Kasumi-1 (cell line): ENCODE data around the gene PRADC1.

Experiments used
- DNase-seq, 2 experiments: peaks; one replicate each; lab custom pipeline; 2025; lab: John Stamatoyannopoulos, UW

PRADC1 gene

GRCh38 chr2:73235315-73236028, 2.4 kb upstream of the PRADC1 start:
- DNase-seq = no peak

DNA sequence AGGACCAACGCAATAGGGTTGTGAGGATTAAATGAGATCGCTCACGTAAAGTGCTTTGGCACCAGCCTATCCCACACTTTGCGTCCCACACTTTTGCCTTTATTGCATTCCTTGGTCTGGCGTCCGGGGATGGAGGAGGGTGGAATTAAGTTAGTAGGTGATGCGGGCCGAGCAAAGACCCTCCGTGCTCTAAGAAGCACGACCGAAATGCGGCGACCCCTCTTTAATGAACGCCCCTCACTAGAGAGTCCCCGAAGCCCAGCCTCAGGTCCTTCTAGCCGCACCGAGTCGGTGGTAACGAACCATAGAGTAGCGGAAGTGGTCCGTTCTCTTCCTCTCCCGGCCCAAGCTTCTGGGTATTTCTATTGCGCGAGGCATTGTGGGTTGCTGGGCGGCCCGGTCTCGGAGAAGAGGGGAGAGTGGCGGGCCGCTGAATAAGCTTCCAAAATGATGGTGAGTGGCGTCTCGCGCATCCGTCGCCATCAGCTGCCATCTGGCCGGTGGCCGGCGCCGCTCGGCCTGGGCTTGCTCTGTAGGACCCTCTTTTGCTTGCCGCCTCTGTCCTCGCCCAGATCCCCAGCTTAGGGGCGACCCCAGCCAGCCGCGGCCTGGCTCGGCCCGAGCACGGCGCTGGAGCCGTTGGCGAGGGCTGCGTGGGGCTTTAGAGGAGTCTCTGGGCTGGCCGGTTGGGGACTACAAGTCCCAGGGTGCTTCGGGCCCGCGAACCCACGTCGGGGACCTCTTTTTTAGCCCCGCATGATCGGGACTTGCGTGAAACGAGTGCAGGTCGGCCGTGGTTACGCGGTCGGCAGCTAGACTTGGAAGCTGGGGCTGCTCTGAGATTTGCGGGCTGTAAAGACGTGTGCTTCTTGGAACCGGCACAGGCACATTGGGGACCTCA, 1.1 kb upstream of the PRADC1 start, which contains the start of gene CCT7:
TSS of gene CCT7 (plus strand) at position 377 of the 901 bp plus-strand sequence. CDS start at position 448, 71 bp downstream.
- DNase-seq = peak; percentile 91 to 93

- DNase-seq = peak; percentile 24 to 25
Measured at GRCh38 chr2:73232403-73233153, 461 bp downstream of the PRADC1 start.

- DNase-seq = no peak
Measured at GRCh38 chr2:73228631-73229030, 4.4 kb downstream of the PRADC1 start.

GRCh38 chr2:73227086-73227485, 6.0 kb downstream of the PRADC1 start:
- no peak for DNase-seq

- DNase-seq = peak; percentile 22 to 44
Measured at GRCh38 chr2:73225513-73226360, 7.3 kb downstream of the PRADC1 start.

- DNase-seq = no peak
Measured at GRCh38 chr2:73223821-73224220, 9.2 kb downstream of the PRADC1 start.

- no peak for DNase-seq
Measured at GRCh38 chr2:73218298-73218697, 14.7 kb downstream of the PRADC1 start.

DNA sequence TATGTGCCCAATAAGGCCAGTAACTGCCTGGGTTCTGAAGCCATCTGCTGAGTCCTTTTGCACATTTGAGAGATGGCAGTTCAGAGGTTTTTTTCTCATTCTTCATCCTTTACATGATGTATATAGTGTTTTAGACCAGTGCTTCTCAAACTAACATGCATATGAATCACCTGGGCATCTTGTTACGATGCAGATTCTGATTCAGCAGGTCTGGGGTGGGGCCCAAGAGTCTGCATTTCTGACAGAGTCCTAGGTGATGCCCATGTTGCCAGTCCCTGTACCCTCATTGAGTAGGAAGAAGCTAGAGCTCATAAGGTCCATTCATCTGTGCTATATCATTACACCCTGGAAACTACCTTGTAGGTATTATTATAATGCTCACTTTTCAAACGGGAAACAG, 15.2 kb downstream of the PRADC1 start:
- DNase-seq = no peak

- no peak for DNase-seq
Measured at GRCh38 chr2:73217160-73217559, 15.9 kb downstream of the PRADC1 start.

DNA sequence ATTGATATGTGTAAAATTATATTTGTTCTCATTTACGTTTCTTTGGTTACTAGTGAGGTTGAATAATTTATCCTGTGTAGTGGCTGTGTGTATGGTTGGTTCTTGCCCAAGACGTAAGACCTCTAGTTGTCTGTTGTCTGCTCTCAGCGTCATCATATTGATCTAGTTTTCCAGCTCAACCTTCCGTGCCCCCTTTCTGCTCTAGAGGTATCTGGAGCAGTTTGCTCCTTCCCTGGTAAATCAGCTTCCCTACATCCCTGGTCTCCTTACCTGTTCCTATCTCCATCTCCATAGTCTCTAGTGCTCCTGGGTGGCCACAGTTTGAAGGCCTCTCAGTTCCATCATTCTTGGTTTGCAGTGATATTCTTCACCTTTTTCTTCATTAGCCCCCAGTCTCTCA, 17.8 kb downstream of the PRADC1 start:
- DNase-seq = no peak

DNA sequence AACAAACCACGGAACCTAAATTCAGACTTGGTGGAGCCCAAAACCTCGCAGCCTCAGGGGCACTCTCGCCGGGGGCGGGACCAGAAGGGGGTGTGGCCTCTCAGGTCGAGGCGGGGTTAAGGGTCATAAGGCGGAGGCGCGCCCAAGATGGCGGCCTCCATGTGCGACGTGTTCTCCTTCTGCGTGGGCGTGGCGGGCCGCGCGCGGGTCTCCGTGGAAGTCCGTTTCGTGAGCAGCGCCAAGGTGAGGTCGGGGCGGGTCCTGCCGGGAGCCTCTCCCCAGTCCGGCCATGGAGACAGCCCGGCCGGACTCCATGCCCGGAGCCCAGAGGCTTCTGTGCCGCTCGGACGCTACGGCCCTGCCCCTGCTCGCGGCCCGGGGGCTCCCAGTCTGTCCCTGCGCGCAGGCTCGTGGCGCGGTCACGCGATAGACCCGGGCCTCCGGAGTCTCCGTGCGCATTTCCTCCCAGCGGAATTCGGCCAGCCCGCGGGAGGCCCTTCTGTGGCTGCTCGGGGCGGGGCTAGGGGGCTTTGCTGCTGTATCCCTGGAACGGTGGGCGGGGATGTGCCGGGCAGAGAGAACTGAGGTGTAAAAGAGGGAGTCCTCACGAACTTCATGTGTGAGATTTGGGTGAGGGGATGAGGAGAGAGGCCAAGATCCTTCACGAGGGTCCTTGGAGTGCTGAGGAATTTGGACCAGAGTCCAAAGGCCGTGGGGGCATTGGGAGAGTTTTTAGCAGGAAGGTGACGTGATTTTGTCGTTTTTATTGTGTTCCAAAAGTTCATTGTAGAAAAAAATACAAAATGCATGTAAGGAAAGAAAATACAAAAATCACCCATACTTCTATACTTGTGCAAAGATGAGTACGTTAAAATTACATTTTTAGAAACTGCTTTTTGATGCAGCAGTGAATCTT, 18.7 kb downstream of the PRADC1 start, which contains the start of gene SMYD5:
TSS of gene SMYD5 (plus strand) at position 126 of the 916 bp plus-strand sequence. CDS start at position 148, 22 bp downstream.
- peak; percentile 81 to 82 for DNase-seq

DNA sequence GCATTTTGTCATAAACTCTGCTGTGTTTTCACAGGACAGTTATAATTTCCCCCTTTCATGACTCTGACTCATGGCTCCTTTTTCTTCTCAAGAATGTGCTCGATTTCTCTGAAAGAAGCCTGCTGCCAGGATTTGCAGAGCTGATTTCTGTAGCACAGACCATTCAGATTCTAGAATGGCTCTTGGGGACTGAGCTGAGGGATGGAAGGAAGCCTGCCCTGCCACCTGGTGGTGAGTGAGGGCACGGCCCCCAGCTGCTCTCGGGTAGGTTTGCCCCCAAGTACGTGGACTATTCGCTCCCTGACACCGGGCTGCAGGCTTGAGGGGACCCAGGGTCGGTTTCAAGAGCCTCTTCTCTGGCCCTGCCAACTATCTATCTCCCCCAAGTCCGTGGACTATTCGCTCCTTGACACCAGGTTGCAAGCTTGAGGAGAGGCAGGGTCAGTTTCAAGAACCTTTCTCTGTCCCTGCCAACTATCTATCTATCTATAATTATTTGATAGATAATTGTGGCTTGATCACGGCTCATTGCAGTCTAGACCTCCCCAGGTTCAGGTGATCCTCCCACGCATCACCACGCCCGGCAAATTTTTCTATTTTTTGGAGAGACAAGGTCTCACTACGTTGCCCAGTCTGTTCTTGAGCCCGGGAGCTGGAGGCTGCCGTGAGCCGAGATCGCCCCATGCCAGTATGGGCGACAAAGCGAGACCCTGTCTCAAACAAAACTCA, 20.4 kb downstream of the PRADC1 start:
- DNase-seq = peak; percentile 74 to 82

DNA sequence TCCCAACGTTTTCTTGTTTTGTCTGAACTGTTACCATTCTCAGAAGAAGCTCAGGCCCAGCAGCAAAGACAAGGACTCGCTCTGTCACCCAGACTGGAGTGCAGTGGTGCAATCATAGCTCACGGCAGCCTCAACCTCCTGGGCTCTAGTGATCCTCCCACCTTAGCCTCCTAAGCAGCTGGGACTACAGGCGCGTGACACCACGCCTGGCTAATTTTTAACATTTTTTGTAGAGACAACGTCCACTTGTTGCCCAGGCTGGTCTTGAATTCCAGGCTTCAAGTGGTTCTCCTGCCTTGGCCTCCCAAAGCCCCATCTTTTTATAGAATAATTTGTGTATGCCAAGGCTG, 21.0 kb downstream of the PRADC1 start:
- no peak for DNase-seq

DNA sequence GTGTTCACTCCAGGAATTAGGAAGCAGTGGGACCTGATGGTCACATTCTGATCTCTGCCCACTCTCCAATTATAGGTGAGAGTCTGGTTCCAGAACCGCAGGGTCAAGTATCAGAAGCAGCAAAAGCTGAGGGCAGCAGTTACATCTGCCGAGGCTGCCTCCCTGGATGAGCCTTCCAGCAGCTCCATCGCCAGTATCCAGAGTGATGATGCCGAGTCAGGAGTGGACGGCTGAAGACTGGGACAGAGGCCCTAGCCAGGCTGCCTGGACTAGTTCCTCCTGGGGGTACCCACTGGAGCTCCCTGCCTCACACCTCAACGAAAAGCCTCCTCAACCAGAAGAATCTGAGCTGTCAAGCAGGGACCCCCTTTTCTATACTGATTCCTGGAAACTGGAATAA, 22.3 kb downstream of the PRADC1 start:
- no peak for DNase-seq

DNA sequence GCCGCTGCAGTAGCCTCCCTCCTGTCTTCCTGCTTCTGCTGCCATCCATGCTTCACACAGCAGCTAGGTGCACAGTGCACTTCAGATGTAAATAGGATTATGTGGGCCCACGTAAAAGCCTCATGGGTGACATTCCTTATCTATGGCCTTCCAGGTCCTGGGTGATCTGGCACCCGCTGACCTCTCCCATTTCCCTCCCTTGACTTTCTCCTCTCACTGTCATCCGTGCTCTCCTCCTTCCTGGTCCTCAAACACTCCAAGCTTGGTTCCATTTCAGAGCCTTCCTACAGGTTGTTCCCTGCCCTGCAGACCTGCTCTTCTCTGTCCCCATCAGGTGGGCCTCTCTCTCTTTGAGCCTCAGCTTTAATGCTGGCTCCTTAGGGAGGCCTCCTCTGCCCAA, 23.0 kb downstream of the PRADC1 start:
- no peak for DNase-seq

DNA sequence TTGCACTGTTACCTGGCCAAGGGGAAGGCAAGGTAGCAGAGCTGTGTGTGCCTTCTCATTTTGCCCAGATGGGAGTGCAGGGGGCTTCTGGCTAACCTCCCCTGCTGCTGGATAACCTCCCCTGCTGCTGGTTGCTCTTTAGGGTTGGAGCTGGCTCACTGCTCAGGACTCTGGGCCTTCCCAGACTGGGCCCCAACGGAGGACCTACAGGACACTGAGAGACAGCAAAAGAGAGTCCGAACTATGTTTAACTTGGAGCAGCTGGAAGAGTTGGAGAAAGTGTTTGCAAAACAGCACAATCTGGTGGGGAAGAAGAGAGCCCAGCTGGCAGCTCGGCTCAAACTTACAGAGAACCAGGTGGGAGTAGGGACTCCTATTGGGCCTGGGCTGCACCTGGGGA, 24.8 kb downstream of the PRADC1 start:
- DNase-seq = no peak

- DNase-seq = no peak
Measured at GRCh38 chr2:73205611-73206010, 27.4 kb downstream of the PRADC1 start.

GRCh38 chr2:73203055-73203681, 29.9 kb downstream of the PRADC1 start:
- DNase-seq = no peak
